A673 (cell line): ENCODE measurements around the gene MDP1. TPM values are rescaled to one million over a fixed set of nuclear protein-coding genes. Genes with fewer than 3 reads are reported as not detected.

Experiments used
- BruUV-seq: library from RNA; stranded (reverse); fragments of 400-500 nt; replicated peaks from 2 replicates; lab custom pipeline; 2021; lab: Mats Ljungman, UMichigan
- CTCF ChIA-PET: fragments of 300-600 bp; sonication (Branson Sonifier 250); formaldehyde crosslinking; loops from one replicate; lab custom pipeline; 2022; ENCODE audit warnings: antibody characterized with exemption; lab: Charles Lee
- POLR2A ChIA-PET: fragments of 300-600 bp; sonication (Branson Sonifier 250); formaldehyde crosslinking; loops from one replicate; lab custom pipeline; 2022; ENCODE audit warnings: antibody characterized with exemption; ENCODE audit not compliant: low non-redundant PET; lab: Charles Lee
- DNase-seq: peaks from one replicate; pipeline ENCODE4 v3.0.0-alpha.2; 2015; ENCODE audit warnings: low spot score
- H3K27ac ChIP-seq: fragments of 200-600 bp; sonication (generic); 2 replicates; pipeline ENCODE4 v1.5.1; 2016; ENCODE audit warnings: mixed run types, low read depth, mild to moderate bottlenecking, mixed read lengths, antibody characterized with exemption, low read length; ENCODE audit not compliant: poor library complexity, severe bottlenecking
- H3K27me3 ChIP-seq: fragments of 200-600 bp; sonication (generic); replicated peaks from 2 replicates; pipeline ENCODE4 v1.6.1; 2017; ENCODE audit warnings: mixed run types, low read depth, mild to moderate bottlenecking, mixed read lengths, antibody characterized with exemption, low read length; ENCODE audit not compliant: insufficient read depth, poor library complexity
- H3K36me3 ChIP-seq: fragments of 200-600 bp; sonication (generic); 2 replicates; pipeline ENCODE4 v1.6.1; 2016; ENCODE audit warnings: mixed run types, mild to moderate bottlenecking, mixed read lengths, antibody characterized with exemption, low read length; ENCODE audit not compliant: insufficient read depth, poor library complexity, severe bottlenecking
- H3K4me1 ChIP-seq: fragments of 200-600 bp; sonication (generic); 2 replicates; pipeline ENCODE4 v1.6.1; 2017; ENCODE audit warnings: mixed run types, mild to moderate bottlenecking, mixed read lengths, antibody characterized with exemption, low read length; ENCODE audit not compliant: insufficient read depth, poor library complexity, severe bottlenecking
- H3K4me3 ChIP-seq: fragments of 200-600 bp; sonication (generic); 2 replicates; pipeline ENCODE4 v1.5.1; 2016; ENCODE audit warnings: low read depth, mixed run types, mild to moderate bottlenecking, mixed read lengths, low read length; ENCODE audit not compliant: poor library complexity, severe bottlenecking
- H3K9me3 ChIP-seq: fragments of 200-600 bp; sonication (generic); 2 replicates; pipeline ENCODE4 v1.6.1; 2016; ENCODE audit warnings: mixed run types, low read depth, mild to moderate bottlenecking, mixed read lengths, antibody characterized with exemption, low read length; ENCODE audit not compliant: poor library complexity, severe bottlenecking
- intact Hi-C: fragments of 100-400 bp; cut with micrococcal nuclease; formaldehyde crosslinking; loops from one replicate; pipeline ENCODE4 v1.10.0; 2022; ENCODE audit not compliant: unreplicated experiment
- total RNA-seq: library from RNA; stranded (reverse); gene quantifications from 2 replicates; pipeline ENCODE4 v1.2.3, GENCODE V29; 2021
- TF ChIP-seq, protein P1 (sequence below): fragments of 300-800, 200-600 bp; sonication (generic); conservative IDR thresholded peaks from 2 replicates; pipeline ENCODE4 v1.5.1; 2017; ENCODE audit warnings: low read depth, mild to moderate bottlenecking, antibody characterized with exemption, low read length, moderate library complexity, mixed read lengths

MDP1 gene
- total RNA-seq, 1 experiment from 2014 or later = 21.3 TPM

DNA sequence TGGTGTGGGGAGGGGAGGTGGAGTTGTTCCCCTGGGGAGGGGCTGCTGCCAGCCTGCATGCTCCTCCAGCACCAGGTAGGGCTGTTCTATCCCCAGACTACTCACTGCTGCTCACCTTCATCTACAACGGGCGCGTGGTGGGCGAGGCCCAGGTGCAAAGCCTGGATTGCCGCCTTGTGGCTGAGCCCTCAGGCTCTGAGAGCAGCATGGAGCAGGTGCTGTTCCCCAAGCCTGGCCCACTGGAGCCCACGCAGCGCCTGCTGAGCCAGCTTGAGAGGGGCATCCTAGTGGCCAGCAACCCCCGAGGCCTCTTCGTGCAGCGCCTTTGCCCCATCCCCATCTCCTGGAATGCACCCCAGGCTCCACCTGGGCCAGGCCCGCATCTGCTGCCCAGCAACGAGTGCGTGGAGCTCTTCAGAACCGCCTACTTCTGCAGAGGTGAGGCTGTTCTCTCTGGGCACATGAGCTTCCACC lies 51.3 kb downstream of the MDP1 start:
- Histone ChIP-seq H3K27ac (no peak overlapping the region), H3K9me3 (no peaks in the 10 kb centered on the region), H3K4me3 (no peak overlapping the region), H3K36me3 (peaks cover 18% of the 10 kb centered on the region), H3K4me1 (peaks cover 8% of the 10 kb centered on the region), H3K27me3 (no peaks in the 10 kb centered on the region)
- CTCF ChIA-PET = no interaction called here
- no peak for DNase-seq
- POLR2A ChIA-PET = no interaction called here
- intact Hi-C loops = no loop called here
- no TSS peak for BruUV-seq
- TF ChIP-seq, protein P1, sequence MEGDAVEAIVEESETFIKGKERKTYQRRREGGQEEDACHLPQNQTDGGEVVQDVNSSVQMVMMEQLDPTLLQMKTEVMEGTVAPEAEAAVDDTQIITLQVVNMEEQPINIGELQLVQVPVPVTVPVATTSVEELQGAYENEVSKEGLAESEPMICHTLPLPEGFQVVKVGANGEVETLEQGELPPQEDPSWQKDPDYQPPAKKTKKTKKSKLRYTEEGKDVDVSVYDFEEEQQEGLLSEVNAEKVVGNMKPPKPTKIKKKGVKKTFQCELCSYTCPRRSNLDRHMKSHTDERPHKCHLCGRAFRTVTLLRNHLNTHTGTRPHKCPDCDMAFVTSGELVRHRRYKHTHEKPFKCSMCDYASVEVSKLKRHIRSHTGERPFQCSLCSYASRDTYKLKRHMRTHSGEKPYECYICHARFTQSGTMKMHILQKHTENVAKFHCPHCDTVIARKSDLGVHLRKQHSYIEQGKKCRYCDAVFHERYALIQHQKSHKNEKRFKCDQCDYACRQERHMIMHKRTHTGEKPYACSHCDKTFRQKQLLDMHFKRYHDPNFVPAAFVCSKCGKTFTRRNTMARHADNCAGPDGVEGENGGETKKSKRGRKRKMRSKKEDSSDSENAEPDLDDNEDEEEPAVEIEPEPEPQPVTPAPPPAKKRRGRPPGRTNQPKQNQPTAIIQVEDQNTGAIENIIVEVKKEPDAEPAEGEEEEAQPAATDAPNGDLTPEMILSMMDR = no peak

Other genes starting within 250 kb of the MDP1 start
- 9.3 and 10.6 TPM in 2 replicates for gene DHRS4L2, start 227.1 kb downstream of the MDP1 start, total RNA-seq
- gene CARMIL3, start 164.1 kb downstream of the MDP1 start, total RNA-seq = 0.49 and 1.2 TPM in 2 replicates
- not detected in 2 replicates for gene CPNE6, start 144.5 kb downstream of the MDP1 start, total RNA-seq
- 16.8 and 46.3 TPM in 2 replicates for gene PCK2, start 121.8 kb downstream of the MDP1 start, total RNA-seq
- gene DCAF11, start 101.3 kb downstream of the MDP1 start, total RNA-seq = 45.5 and 49.1 TPM in 2 replicates
- gene NRL, start 101.1 kb downstream of the MDP1 start, total RNA-seq = 1.6 and 1.9 TPM in 2 replicates
- gene FITM1, start 85.4 kb downstream of the MDP1 start, total RNA-seq = 0.48 TPM in 1 of 2 replicates, not detected in the other
- gene PSME1, start 79.9 kb downstream of the MDP1 start, total RNA-seq = 160 and 173 TPM in 2 replicates
- gene EMC9, start 74.5 kb downstream of the MDP1 start, total RNA-seq = 36.8 and 50.4 TPM in 2 replicates
- gene PSME2, start 69.5 kb downstream of the MDP1 start, total RNA-seq = 171 and 172 TPM in 2 replicates
- 59.9 and 62.1 TPM in 2 replicates for gene RNF31, start 68.6 kb downstream of the MDP1 start, total RNA-seq
- 25.1 and 27.3 TPM in 2 replicates for gene IRF9, start 54.8 kb downstream of the MDP1 start, total RNA-seq
- gene REC8, start 44.0 kb downstream of the MDP1 start, total RNA-seq = 5.4 and 8.4 TPM in 2 replicates
- 150 and 157 TPM in 2 replicates for gene IPO4, start 27.2 kb downstream of the MDP1 start, total RNA-seq
- gene TM9SF1, start 20.6 kb downstream of the MDP1 start, total RNA-seq = 46.9 and 55.5 TPM in 2 replicates
- gene TSSK4, start 10.4 kb downstream of the MDP1 start, total RNA-seq = 0.70 and 0.75 TPM in 2 replicates
- 51.9 and 56.7 TPM in 2 replicates for gene CHMP4A, start 2.6 kb downstream of the MDP1 start, total RNA-seq
- gene NEDD8, start 16.3 kb upstream of the MDP1 start, total RNA-seq = 257 and 266 TPM in 2 replicates
- 82.7 and 85.8 TPM in 2 replicates for gene GMPR2, start 16.9 kb upstream of the MDP1 start, total RNA-seq
- gene TINF2, start 26.6 kb upstream of the MDP1 start, total RNA-seq = 46.1 and 47.0 TPM in 2 replicates
- gene TGM1, start 47.1 kb upstream of the MDP1 start, total RNA-seq = 1.5 and 3.5 TPM in 2 replicates
- gene RABGGTA, start 55.5 kb upstream of the MDP1 start, total RNA-seq = 22.2 and 23.8 TPM in 2 replicates
- gene DHRS1, start 83.7 kb upstream of the MDP1 start, total RNA-seq = 13.3 and 14.5 TPM in 2 replicates
- gene NOP9, start 83.8 kb upstream of the MDP1 start, total RNA-seq = 34.0 and 37.1 TPM in 2 replicates
- gene CIDEB, start 91.9 kb upstream of the MDP1 start, total RNA-seq = 0.42 TPM in 1 of 2 replicates, not detected in the other
- 7.6 and 9.0 TPM in 2 replicates for gene LTB4R2, start 94.1 kb upstream of the MDP1 start, total RNA-seq
- gene LTB4R, start 95.4 kb upstream of the MDP1 start, total RNA-seq = 6.6 and 8.9 TPM in 2 replicates
- gene ADCY4, start 119.0 kb upstream of the MDP1 start, total RNA-seq = 0.84 and 1.5 TPM in 2 replicates
- gene RIPK3, start 123.9 kb upstream of the MDP1 start, total RNA-seq = not detected in 2 replicates
- gene NFATC4, start 152.1 kb upstream of the MDP1 start, total RNA-seq = 38.1 and 69.0 TPM in 2 replicates
- 8.6 and 17.3 TPM in 2 replicates for gene NYNRIN, start 182.9 kb upstream of the MDP1 start, total RNA-seq
- 0.80 and 1.4 TPM in 2 replicates for gene CBLN3, start 213.6 kb upstream of the MDP1 start, total RNA-seq
- gene KHNYN, start 213.9 kb upstream of the MDP1 start, total RNA-seq = 32.7 and 40.3 TPM in 2 replicates
- gene SDR39U1, start 226.7 kb upstream of the MDP1 start, total RNA-seq = 49.1 and 52.1 TPM in 2 replicates